GM13976 (cell line): ENCODE measurements around the gene TBC1D12.
A peak's percentile ranks its signal among the peaks of the same experiment; 100 is the strongest.

Experiments used
- DNase-seq: peaks from one replicate; pipeline ENCODE4 v3.0.0; 2012; ENCODE audit warnings: low spot score
- in situ Hi-C: fragments of 300-500 bp; cut with MboI; formaldehyde crosslinking; loops from one replicate; pipeline ENCODE4 v1.12.0; 2022; ENCODE audit warnings: low sequenced_read_pairs, mixed read lengths, inconsistent platforms; ENCODE audit not compliant: unreplicated experiment
- TF ChIP-seq, protein P1 (sequence below): IDR thresholded peaks from 2 replicates; pipeline ENCODE4 v1.5.1; 2012; ENCODE audit warnings: borderline replicate concordance, mild to moderate bottlenecking; ENCODE audit not compliant: insufficient read depth; ENCODE audit errors: extremely low read depth, missing control alignments, control extremely low read depth

The TBC1D12 gene

GRCh38 chr10:94402204-94402842, at the start of gene TBC1D12:
Gene TBC1D12, plus strand, starts transcription at chr10:94402541. Its CDS starts 73 bp downstream, at chr10:94402614.
- peak; percentile 91 for DNase-seq
- in situ Hi-C loops, result no loop called here
- TF ChIP-seq, protein P1, sequence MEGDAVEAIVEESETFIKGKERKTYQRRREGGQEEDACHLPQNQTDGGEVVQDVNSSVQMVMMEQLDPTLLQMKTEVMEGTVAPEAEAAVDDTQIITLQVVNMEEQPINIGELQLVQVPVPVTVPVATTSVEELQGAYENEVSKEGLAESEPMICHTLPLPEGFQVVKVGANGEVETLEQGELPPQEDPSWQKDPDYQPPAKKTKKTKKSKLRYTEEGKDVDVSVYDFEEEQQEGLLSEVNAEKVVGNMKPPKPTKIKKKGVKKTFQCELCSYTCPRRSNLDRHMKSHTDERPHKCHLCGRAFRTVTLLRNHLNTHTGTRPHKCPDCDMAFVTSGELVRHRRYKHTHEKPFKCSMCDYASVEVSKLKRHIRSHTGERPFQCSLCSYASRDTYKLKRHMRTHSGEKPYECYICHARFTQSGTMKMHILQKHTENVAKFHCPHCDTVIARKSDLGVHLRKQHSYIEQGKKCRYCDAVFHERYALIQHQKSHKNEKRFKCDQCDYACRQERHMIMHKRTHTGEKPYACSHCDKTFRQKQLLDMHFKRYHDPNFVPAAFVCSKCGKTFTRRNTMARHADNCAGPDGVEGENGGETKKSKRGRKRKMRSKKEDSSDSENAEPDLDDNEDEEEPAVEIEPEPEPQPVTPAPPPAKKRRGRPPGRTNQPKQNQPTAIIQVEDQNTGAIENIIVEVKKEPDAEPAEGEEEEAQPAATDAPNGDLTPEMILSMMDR, result no peak

DNA sequence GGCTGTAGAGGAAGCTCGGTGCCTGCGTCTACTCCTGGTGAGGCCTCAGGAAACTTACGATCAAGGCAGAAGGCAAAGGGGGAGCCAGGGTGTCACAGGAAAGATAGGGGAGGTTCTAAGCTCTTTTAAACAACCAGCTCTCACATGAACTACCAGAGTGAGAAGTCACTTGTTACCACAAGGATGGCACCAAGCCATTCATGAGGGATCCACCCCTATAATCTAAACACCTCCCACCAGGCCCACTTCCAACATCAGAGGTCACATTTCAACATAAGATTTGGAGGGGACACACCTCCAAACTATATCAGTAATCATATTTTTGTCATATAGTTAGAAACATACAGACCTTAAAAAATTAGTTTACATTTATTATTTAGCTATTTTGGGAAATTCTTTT, 49.0 kb upstream of the TBC1D12 start:
- TF ChIP-seq, protein P1, result no peak
- in situ Hi-C loops, result no loop called here
- no peak for DNase-seq

DNA sequence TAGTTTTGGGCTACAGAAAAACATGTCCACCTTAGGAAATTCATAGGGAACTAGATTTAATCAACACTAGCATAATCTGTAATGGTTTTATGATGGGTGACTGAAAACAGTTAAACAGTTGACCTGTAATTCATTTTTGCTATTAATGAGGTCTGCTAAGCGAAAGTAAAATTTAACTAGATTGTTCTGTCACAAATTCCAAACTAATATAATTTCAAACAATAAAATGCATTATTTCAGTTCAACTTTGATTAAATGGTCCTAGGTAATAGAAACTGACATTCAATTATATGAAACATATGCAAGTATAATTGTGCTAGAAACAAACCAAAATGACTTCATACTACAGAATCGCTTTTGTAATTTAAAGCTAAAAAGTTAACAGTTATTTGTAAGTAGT, 46.5 kb upstream of the TBC1D12 start:
- TF ChIP-seq, protein P1, result no peak
- DNase-seq, result no peak
- in situ Hi-C loops, result no loop called here

GRCh38 chr10:94357193-94357592, 45.1 kb upstream of the TBC1D12 start:
- TF ChIP-seq, protein P1, result no peak
- in situ Hi-C loops, result no loop called here
- no peak for DNase-seq

DNA sequence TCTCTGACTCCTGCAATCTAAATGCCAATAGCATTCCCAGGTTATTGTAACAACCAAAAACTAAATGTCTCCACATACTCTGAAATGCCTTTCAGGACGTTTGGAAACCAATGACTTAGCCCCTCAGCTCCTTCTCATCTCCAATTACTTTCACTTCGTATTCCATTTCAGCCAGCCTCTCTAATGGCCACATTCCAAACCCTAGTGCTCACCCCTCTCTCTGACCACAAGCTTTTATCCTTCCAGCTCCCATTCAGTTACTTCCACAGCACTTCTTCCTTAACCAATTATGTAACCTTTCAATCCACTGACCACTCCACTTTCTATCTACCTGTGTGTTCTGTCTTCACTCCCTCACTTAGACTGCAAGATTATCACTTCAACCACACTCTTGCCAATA, 43.9 kb upstream of the TBC1D12 start:
- in situ Hi-C loops, result no loop called here
- DNase-seq, result no peak
- TF ChIP-seq, protein P1, result no peak

DNA sequence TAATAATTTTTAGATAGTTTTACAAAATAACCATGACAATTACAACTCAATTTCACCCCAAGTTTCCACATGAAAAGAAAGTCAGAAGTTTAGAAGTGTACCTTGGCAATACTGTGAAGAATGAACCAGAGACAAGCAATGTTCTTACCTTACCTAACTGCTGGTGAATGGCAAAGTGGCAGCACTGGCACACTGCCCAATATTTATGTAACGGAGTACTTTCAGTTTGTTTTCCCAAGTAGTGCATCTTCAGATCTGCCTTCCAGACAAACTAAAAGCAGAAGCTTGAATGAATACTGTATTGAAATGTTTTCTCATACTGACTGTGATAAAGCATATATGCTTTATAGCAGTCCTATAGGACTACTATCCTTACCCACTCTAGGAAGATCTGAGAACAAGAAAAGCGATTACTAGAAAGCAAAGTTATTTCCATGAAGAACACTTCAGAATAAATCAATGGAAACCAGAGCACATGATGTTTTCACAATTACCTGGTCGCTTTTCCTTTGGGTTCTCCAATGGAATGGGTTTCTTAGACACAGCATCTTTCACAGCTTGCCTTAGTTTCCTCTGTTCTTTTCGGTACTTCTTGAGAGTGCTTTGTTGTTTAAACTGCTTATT, 41.1 kb upstream of the TBC1D12 start:
- TF ChIP-seq, protein P1, result no peak
- no peak for DNase-seq
- in situ Hi-C loops, result no loop called here
